Suprapubic skin (tissue), 4 donors: ENCODE data around the gene MYCBP2. TPM values are rescaled to one million over a fixed set of nuclear protein-coding genes. Genes with fewer than 3 reads are reported as not detected.

Experiments used
- DNase-seq, 2 donors: peaks; one replicate each; pipeline ENCODE4 v3.0.0-alpha.2; 2019; ENCODE audit warnings: low spot score in 2 of 2
- H3K27ac ChIP-seq: fragments of 200-600 bp; sonication (generic); one replicate; pipeline ENCODE4 v1.5.1; 2019
- H3K27me3 ChIP-seq: fragments of 200-600 bp; sonication (generic); one replicate; pipeline ENCODE4 v1.5.1; 2019
- H3K36me3 ChIP-seq: fragments of 200-600 bp; sonication (generic); one replicate; pipeline ENCODE4 v1.5.1; 2019
- H3K4me1 ChIP-seq: fragments of 200-600 bp; sonication (generic); one replicate; pipeline ENCODE4 v1.5.1; 2019
- H3K4me3 ChIP-seq: fragments of 200-600 bp; sonication (generic); one replicate; pipeline ENCODE4 v1.5.1; 2019; ENCODE audit warnings: mild to moderate bottlenecking
- H3K9me3 ChIP-seq: fragments of 200-600 bp; sonication (generic); one replicate; pipeline ENCODE4 v1.5.1; 2019
- EP300 ChIP-seq: sonication (generic); formaldehyde crosslinking; IDR thresholded peaks from one replicate; pipeline ENCODE4 v1.6.1; 2017; ENCODE audit warnings: antibody characterized with exemption
- POLR2A ChIP-seq, 2 donors: fragments of 450-650 bp; IDR thresholded peaks; one replicate each; pipeline ENCODE4 v1.6.1; 2017; ENCODE audit warnings: antibody characterized with exemption in 2 of 2, mild to moderate bottlenecking in 2 of 2, moderate library complexity in 2 of 2
- POLR2AphosphoS5 ChIP-seq, 3 donors: sonication (generic); formaldehyde crosslinking; IDR thresholded peaks; one replicate each; pipeline ENCODE4 v1.6.1; 2017; ENCODE audit warnings: antibody characterized with exemption in 3 of 3
- WGBS: methylation state at CpG from one replicate; pipeline ENCODE4 v1.1.5; 2018; 5-methylcytosine and 5-hydroxymethylcytosine counted together
- total RNA-seq, 4 donors: library from RNA; depleted of rRNA; stranded (reverse); fragments of >200 nt; gene quantifications; one replicate each; pipeline ENCODE4 v1.1.0, GENCODE V29; 2016
- TF ChIP-seq, protein P1 (sequence below), 2 donors: fragments of 200-600 bp in 1 of 2; fragments of 450-650 bp in 1 of 2; sonication (generic) in 1 of 2; IDR thresholded peaks; one replicate each; pipeline ENCODE4 v1.5.1; 2016 to 2019; ENCODE audit warnings: antibody characterized with exemption in 2 of 2, mild to moderate bottlenecking in 1 of 2, moderate library complexity in 1 of 2

MYCBP2 gene
- total RNA-seq, 4 donors from 2014 or later = 182 to 245 (median 207) TPM

DNA sequence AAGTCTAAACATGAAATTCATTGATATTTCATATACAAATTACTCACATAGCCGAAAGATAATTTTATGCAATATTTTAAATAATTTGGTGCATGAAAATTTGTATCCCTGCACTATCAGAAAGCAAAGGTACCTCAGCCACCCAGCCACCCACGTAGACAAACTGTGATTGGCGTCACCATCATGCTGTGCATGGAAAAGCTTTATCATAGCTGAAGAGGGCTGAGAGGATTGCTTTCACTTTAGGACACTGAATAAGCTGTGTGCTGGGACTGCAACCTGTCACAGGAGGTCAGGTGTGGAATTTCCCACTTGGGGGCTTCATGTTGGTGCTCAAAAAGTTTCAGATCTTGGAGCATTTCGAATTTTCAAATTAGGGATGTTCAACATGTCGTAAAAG is 96.3 kb downstream of the MYCBP2 start:
- DNase-seq = no peak
- TF ChIP-seq POLR2A (IDR thresholded peaks at IDR 0.05) (no peak), EP300 (no peak), POLR2AphosphoS5 (IDR thresholded peaks at IDR 0.05) (no peak)
- TF ChIP-seq, protein P1, sequence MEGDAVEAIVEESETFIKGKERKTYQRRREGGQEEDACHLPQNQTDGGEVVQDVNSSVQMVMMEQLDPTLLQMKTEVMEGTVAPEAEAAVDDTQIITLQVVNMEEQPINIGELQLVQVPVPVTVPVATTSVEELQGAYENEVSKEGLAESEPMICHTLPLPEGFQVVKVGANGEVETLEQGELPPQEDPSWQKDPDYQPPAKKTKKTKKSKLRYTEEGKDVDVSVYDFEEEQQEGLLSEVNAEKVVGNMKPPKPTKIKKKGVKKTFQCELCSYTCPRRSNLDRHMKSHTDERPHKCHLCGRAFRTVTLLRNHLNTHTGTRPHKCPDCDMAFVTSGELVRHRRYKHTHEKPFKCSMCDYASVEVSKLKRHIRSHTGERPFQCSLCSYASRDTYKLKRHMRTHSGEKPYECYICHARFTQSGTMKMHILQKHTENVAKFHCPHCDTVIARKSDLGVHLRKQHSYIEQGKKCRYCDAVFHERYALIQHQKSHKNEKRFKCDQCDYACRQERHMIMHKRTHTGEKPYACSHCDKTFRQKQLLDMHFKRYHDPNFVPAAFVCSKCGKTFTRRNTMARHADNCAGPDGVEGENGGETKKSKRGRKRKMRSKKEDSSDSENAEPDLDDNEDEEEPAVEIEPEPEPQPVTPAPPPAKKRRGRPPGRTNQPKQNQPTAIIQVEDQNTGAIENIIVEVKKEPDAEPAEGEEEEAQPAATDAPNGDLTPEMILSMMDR (IDR thresholded peaks at IDR 0.05) = no peak
- Histone ChIP-seq H3K4me1 (no peaks in the 10 kb centered on the region), H3K27ac (no peak overlapping the region), H3K9me3 (no peaks in the 10 kb centered on the region), H3K4me3 (no peak overlapping the region), H3K36me3 (peaks cover 12% of the 10 kb centered on the region), H3K27me3 (no peaks in the 10 kb centered on the region)
- 86% methylated on average over 5 of the region's 5 CpGs for WGBS

DNA sequence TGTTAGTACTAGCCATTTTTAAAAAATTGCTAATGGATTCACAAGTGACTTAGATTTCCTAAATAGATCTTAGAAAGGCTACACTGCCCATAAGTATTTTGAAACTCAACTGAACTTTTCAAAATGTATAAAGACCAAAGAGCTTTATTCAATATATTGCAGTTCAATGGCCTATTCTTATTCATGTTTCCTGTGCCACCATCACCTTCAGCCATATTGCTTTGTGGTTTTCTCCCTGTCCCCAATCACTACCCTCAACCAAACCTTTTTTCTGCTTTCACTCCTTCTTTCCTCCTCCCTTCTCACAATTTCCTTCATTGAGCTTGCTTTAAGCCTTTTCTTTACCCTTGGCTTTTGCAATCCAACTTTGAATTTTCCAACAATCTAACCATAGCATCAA is 100.9 kb downstream of the MYCBP2 start:
- Histone ChIP-seq H3K4me3 (no peak overlapping the region), H3K9me3 (no peaks in the 10 kb centered on the region), H3K4me1 (no peaks in the 10 kb centered on the region), H3K27me3 (no peaks in the 10 kb centered on the region), H3K36me3 (peaks cover 24% of the 10 kb centered on the region), H3K27ac (no peak overlapping the region)
- DNase-seq = no peak
- no peak for TF ChIP-seq POLR2AphosphoS5 (IDR thresholded peaks at IDR 0.05)
- TF ChIP-seq, protein P1 (IDR thresholded peaks at IDR 0.05) = no peak
- TF ChIP-seq POLR2A (IDR thresholded peaks at IDR 0.05) = no peak
- TF ChIP-seq EP300 = no peak

GRCh38 chr13:77222909-77223308 is 104.0 kb downstream of the MYCBP2 start:
- H3K36me3 ChIP-seq = peaks cover 39% of the 10 kb centered on the region
- WGBS = 75% methylated on average over 3 of the region's 3 CpGs
- no peak overlapping the region for H3K4me3 ChIP-seq
- no peak overlapping the region for H3K27ac ChIP-seq
- H3K9me3 ChIP-seq = no peaks in the 10 kb centered on the region
- TF ChIP-seq, protein P1 (IDR thresholded peaks at IDR 0.05) = no peak
- no peak for TF ChIP-seq POLR2AphosphoS5 (IDR thresholded peaks at IDR 0.05)
- no peak for TF ChIP-seq POLR2A (IDR thresholded peaks at IDR 0.05)
- no peak for TF ChIP-seq EP300
- DNase-seq = no peak
- no peaks in the 10 kb centered on the region for H3K27me3 ChIP-seq
- H3K4me1 ChIP-seq = no peaks in the 10 kb centered on the region

DNA sequence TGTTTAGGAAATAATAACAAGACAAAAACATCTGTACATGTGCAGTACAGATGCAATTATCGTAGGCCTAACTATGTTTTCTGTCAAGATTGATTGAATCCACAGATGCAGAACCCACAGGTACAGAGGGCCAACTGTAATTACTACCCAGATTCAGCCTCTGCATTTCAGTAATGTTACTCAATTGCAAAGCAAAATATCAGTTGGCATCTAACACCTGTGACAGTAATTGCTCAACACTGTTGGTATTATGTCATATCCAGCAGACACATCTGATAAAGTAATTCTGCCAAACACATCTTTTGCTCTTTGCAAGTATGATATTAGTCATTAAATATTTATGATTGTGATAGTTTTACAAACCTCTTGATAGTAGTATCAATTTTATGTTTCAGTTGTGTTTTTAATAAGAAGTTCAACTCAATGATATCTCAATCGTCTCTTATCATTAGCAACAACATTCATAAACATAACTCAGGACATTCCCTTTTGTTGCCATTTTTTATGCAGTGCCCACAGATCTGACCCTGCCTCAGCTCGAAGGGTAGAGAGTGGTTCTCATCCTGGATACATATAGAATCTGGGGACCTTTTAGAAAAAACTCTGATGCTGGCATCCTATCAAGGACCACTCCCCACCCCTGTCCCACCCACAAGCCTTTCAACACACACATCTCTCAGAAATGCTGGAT is 104.7 kb downstream of the MYCBP2 start:
- no peaks in the 10 kb centered on the region for H3K9me3 ChIP-seq
- no peaks in the 10 kb centered on the region for H3K4me1 ChIP-seq
- no peak for DNase-seq
- H3K27ac ChIP-seq = no peak overlapping the region
- H3K4me3 ChIP-seq = no peak overlapping the region
- 79% methylated on average over 3 of the region's 3 CpGs for WGBS
- peaks cover 45% of the 10 kb centered on the region for H3K36me3 ChIP-seq
- H3K27me3 ChIP-seq = no peaks in the 10 kb centered on the region
- TF ChIP-seq POLR2AphosphoS5 (IDR thresholded peaks at IDR 0.05) = no peak
- no peak for TF ChIP-seq POLR2A (IDR thresholded peaks at IDR 0.05)
- no peak for TF ChIP-seq EP300
- TF ChIP-seq, protein P1 (IDR thresholded peaks at IDR 0.05) = no peak

GRCh38 chr13:77219401-77219800 is 107.5 kb downstream of the MYCBP2 start:
- no peaks in the 10 kb centered on the region for H3K4me1 ChIP-seq
- TF ChIP-seq POLR2AphosphoS5 (IDR thresholded peaks at IDR 0.05) (no peak), POLR2A (IDR thresholded peaks at IDR 0.05) (no peak)
- H3K27ac ChIP-seq = no peak overlapping the region
- H3K9me3 ChIP-seq = no peaks in the 10 kb centered on the region
- H3K27me3 ChIP-seq = no peaks in the 10 kb centered on the region
- 87% methylated on average over 2 of the region's 2 CpGs for WGBS
- H3K4me3 ChIP-seq = no peak overlapping the region
- no peak for DNase-seq
- peaks cover 65% of the 10 kb centered on the region for H3K36me3 ChIP-seq

DNA sequence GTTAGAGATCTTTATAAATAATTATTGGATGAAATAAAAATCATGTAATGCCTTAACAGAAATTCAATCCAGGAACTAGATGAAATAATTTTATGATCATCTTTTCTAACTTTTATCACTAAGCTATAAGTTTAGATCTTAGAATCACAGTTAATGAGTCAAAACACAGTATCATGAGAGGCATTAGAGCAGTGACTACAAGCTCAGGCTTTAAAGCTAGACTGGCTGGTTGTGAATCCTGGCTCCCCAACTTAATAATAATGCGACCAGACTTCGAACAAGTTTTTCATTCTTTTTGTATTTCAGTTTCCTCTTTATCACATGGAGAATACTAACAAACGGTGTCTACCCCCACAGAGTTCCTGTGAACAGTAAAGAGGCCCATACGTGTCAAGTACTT is 108.6 kb downstream of the MYCBP2 start:
- Histone ChIP-seq H3K27me3 (no peaks in the 10 kb centered on the region), H3K4me1 (no peaks in the 10 kb centered on the region), H3K27ac (no peak overlapping the region), H3K9me3 (no peaks in the 10 kb centered on the region), H3K4me3 (no peak overlapping the region), H3K36me3 (peaks cover 75% of the 10 kb centered on the region)
- DNase-seq = no peak
- TF ChIP-seq EP300 = no peak
- 65% methylated on average over 4 of the region's 4 CpGs for WGBS
